Tibial nerve (tissue), 4 donors: ENCODE data around the gene FAAP20. TPM values are rescaled to one million over a fixed set of nuclear protein-coding genes. Genes with fewer than 3 reads are reported as not detected.

Experiments used
- DNase-seq, 2 donors: peaks; one replicate each; pipeline ENCODE4 v3.0.0-alpha.2; 2019; ENCODE audit warnings: low spot score in 2 of 2
- H3K27ac ChIP-seq, 4 donors: fragments of 200-600 bp; sonication (generic) in 3 of 4; one replicate each; pipeline ENCODE4 v1.5.1; 2017 to 2019; ENCODE audit warnings: mild to moderate bottlenecking in 1 of 4
- H3K27me3 ChIP-seq, 2 donors: fragments of 200-600 bp; sonication (generic) in 1 of 2; one replicate each; pipeline versions ENCODE4 v1.5.1 to v1.6.0; 2017 to 2019
- H3K36me3 ChIP-seq, 3 donors: fragments of 200-600 bp; sonication (generic); one replicate each; pipeline ENCODE4 v1.5.1; 2018 to 2019
- H3K4me1 ChIP-seq, 4 donors: fragments of 200-600 bp; sonication (generic) in 3 of 4; one replicate each; pipeline ENCODE4 v1.5.1; 2017 to 2019
- H3K4me3 ChIP-seq, 4 donors: fragments of 200-600 bp; sonication (generic) in 3 of 4; one replicate each; pipeline ENCODE4 v1.5.1; 2017 to 2019; ENCODE audit warnings: mild to moderate bottlenecking in 1 of 4, moderate library complexity in 1 of 4
- H3K9me3 ChIP-seq, 4 donors: fragments of 200-600 bp; sonication (generic) in 3 of 4; one replicate each; pipeline ENCODE4 v1.5.1; 2017 to 2019
- CTCF ChIP-seq, 5 experiments: fragments of 200-600 bp in 3 of 5; fragments of 450-650 bp in 2 of 5; sonication (generic) in 3 of 5; IDR thresholded peaks; one replicate each; pipeline ENCODE4 v1.5.1; 2016 to 2019; ENCODE audit warnings: antibody characterized with exemption in 5 of 5, mild to moderate bottlenecking in 3 of 5, moderate library complexity in 2 of 5
- EP300 ChIP-seq, 2 donors: sonication (generic); formaldehyde crosslinking; IDR thresholded peaks; one replicate each; pipeline ENCODE4 v1.6.1; 2017; ENCODE audit warnings: antibody characterized with exemption in 2 of 2, mild to moderate bottlenecking in 1 of 2
- POLR2A ChIP-seq, 2 donors: fragments of 450-650 bp; IDR thresholded peaks; one replicate each; pipeline ENCODE4 v1.6.1; 2017; ENCODE audit warnings: antibody characterized with exemption in 2 of 2, mild to moderate bottlenecking in 2 of 2, moderate library complexity in 2 of 2
- WGBS, 2 donors: methylation state at CpG; one replicate each; pipeline ENCODE4 v1.1.5; 2018; 5-methylcytosine and 5-hydroxymethylcytosine counted together
- total RNA-seq, 4 donors: library from RNA; depleted of rRNA; stranded (reverse); fragments of >200 nt; gene quantifications; one replicate each; pipeline ENCODE4 v1.1.0, GENCODE V29; 2016

Gene FAAP20
- total RNA-seq, 4 donors from 2014 or later: 32.8 to 60.9 (median 47.3) TPM

DNA sequence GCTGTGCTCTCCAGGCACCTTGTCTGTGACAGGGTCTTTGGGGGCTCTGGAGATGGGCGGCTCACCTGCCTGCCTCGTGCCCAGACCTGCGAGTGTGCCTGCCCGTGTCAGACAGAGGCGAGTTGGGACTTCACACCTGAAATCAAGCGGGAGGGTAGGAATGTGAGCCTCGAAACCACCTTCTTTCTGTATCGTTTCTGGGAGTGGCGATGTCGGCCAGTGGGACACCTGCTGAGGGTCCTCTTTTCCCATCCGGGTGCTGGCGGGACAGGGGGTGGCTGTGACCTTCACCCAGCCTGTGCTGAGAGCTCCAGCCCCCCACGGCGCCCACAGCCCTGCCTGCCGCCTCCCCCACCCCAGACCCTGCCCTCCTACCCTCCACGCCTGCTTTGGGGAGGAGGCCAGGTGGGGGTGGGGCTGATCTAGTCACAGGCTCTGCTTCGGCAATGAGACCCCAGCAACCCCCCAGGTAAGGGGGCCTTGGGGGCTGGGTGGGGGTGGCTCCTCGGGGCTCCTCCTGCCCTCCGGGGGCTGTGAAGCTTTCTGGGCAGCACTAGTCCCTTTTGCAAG, 15.6 kb upstream of the FAAP20 start:
- WGBS, 2 donors: 82 to 84% methylated on average over 16 to 18 of the region's 19 CpGs
- no peak for TF ChIP-seq CTCF (IDR thresholded peaks at IDR 0.05)
- TF ChIP-seq EP300 (IDR thresholded peaks at IDR 0.05): no peak
- DNase-seq: no peak
- Histone ChIP-seq H3K4me3 (no peak overlapping the region), H3K36me3 (no peaks in the 10 kb centered on the region), H3K27me3 (no peaks in the 10 kb centered on the region), H3K4me1 (peaks cover 2 to 91% (median 72%) of the 10 kb centered on the region in 4 donors), H3K9me3 (no peaks in the 10 kb centered on the region), H3K27ac (peak overlapping the region in 3 of 4 donors; percentile 77 to 95 (median 91))

- no peak for TF ChIP-seq POLR2A (IDR thresholded peaks at IDR 0.05)
- TF ChIP-seq CTCF (IDR thresholded peaks at IDR 0.05): no peak
- no peak for DNase-seq
- no peaks in the 10 kb centered on the region for H3K36me3 ChIP-seq
- WGBS, 2 donors: 46 to 66% methylated on average over 9 to 18 of the region's 18 CpGs
- H3K4me1 ChIP-seq: peaks cover 2 to 86% (median 66%) of the 10 kb centered on the region in 4 donors
- H3K27ac ChIP-seq: peak overlapping the region; percentile 60 to 95 (median 84)
- no peaks in the 10 kb centered on the region for H3K27me3 ChIP-seq
- H3K9me3 ChIP-seq: no peaks in the 10 kb centered on the region
- no peak overlapping the region for H3K4me3 ChIP-seq
Observed at GRCh38 chr1:2209400-2210083, 15.0 kb upstream of the FAAP20 start.

- Histone ChIP-seq H3K4me1 (peaks cover 2 to 86% (median 64%) of the 10 kb centered on the region in 4 donors), H3K4me3 (no peak overlapping the region), H3K9me3 (no peaks in the 10 kb centered on the region), H3K27me3 (no peaks in the 10 kb centered on the region), H3K27ac (peak overlapping the region; percentile 75 to 95 (median 84)), H3K36me3 (no peaks in the 10 kb centered on the region)
- DNase-seq: peak in 1 of 2 donors; percentile 72
- 44 to 45% methylated on average over 20 to 23 of the region's 24 CpGs for WGBS, 2 donors
- TF ChIP-seq EP300 (IDR thresholded peaks at IDR 0.05) (peak in 1 of 2 donors; percentile 27), CTCF (IDR thresholded peaks at IDR 0.05) (peak in 1 of 5 experiments; percentile 26), POLR2A (IDR thresholded peaks at IDR 0.05) (no peak)
Observed at GRCh38 chr1:2208309-2209239, 14.0 kb upstream of the FAAP20 start.

GRCh38 chr1:2206813-2207487, 12.4 kb upstream of the FAAP20 start:
- H3K27me3 ChIP-seq: no peaks in the 10 kb centered on the region
- H3K4me1 ChIP-seq: peaks cover 2 to 75% (median 48%) of the 10 kb centered on the region in 4 donors
- DNase-seq: no peak
- 55 to 82% methylated on average over 12 to 16 of the region's 16 CpGs for WGBS, 2 donors
- no peak for TF ChIP-seq CTCF (IDR thresholded peaks at IDR 0.05)
- TF ChIP-seq EP300 (IDR thresholded peaks at IDR 0.05): no peak
- no peak for TF ChIP-seq POLR2A (IDR thresholded peaks at IDR 0.05)
- peak overlapping the region in 1 of 4 donors; percentile 25 for H3K4me3 ChIP-seq
- H3K27ac ChIP-seq: peak overlapping the region; percentile 74 to 95 (median 84)
- H3K36me3 ChIP-seq: no peaks in the 10 kb centered on the region
- no peaks in the 10 kb centered on the region for H3K9me3 ChIP-seq
